CD14-positive monocyte (primary cell): Measurements from ENCODE around the gene KIAA0930. TPM values are rescaled to one million over a fixed set of nuclear protein-coding genes. Genes with fewer than 3 reads are reported as not detected.
A peak's percentile ranks its signal among the peaks of the same experiment; 100 is the strongest.

Experiments used
- DNase-seq, 3 donors: peaks; one replicate each; pipeline ENCODE4 v3.0.0-alpha.2; 2011 to 2022
- H2AFZ ChIP-seq: 2 replicates; pipeline ENCODE4 v1.6.0; 2012; ENCODE audit warnings: mild to moderate bottlenecking, low read depth, low read length, inconsistent platforms; ENCODE audit not compliant: insufficient read depth, poor library complexity, severe bottlenecking
- H3K27ac ChIP-seq, 2 donors: 1 replicate in 1 of 2; 2 replicates in 1 of 2; pipeline ENCODE4 v1.5.1; 2012 to 2013; ENCODE audit warnings: low read length in 2 of 2, control low read depth in 1 of 2, inconsistent platforms in 1 of 2, low read depth in 1 of 2, mild to moderate bottlenecking in 1 of 2
- H3K27me3 ChIP-seq, 2 donors: one replicate each; pipeline versions ENCODE4 v1.6.0 to v1.6.1; 2011 to 2013; ENCODE audit warnings: low read length in 2 of 2; ENCODE audit not compliant: control insufficient read depth in 2 of 2, insufficient read depth in 2 of 2
- H3K36me3 ChIP-seq, 2 donors: replicated peaks in 1 of 2; 1 replicate in 1 of 2; 2 replicates in 1 of 2; pipeline versions ENCODE4 v1.5.1 to v1.6.1; 2012 to 2013; ENCODE audit warnings: low read length in 2 of 2, control low read depth in 1 of 2, inconsistent platforms in 1 of 2, mild to moderate bottlenecking in 1 of 2; ENCODE audit not compliant: insufficient read depth in 2 of 2, control insufficient read depth in 1 of 2
- H3K4me1 ChIP-seq, 2 donors: 1 replicate in 1 of 2; 2 replicates in 1 of 2; pipeline versions ENCODE4 v1.5.1 to v1.6.1; 2012 to 2013; ENCODE audit warnings: low read length in 2 of 2, control low read depth in 1 of 2, inconsistent platforms in 1 of 2, mild to moderate bottlenecking in 1 of 2, moderate library complexity in 1 of 2; ENCODE audit not compliant: insufficient read depth in 2 of 2, control insufficient read depth in 1 of 2
- H3K4me2 ChIP-seq: replicated peaks from 2 replicates; pipeline ENCODE3; 2012; ENCODE audit warnings: low read length, moderate library complexity, mild to moderate bottlenecking; ENCODE audit not compliant: poor library complexity, severe bottlenecking; ENCODE audit errors: extremely low read depth
- H3K4me3 ChIP-seq, 3 experiments: fragments of 200-600 bp in 1 of 3; sonication (generic) in 1 of 3; replicated peaks in 1 of 3; 1 replicate in 2 of 3; 2 replicates in 1 of 3; pipeline ENCODE4 v1.5.1; 2011 to 2013; ENCODE audit warnings: low read length in 3 of 3, mild to moderate bottlenecking in 3 of 3, control low read depth in 2 of 3, low read depth in 2 of 3, inconsistent platforms in 1 of 3, moderate library complexity in 1 of 3
- H3K79me2 ChIP-seq: 2 replicates; pipeline ENCODE4 v1.6.0; 2012; ENCODE audit warnings: mild to moderate bottlenecking, control low read depth, inconsistent platforms, low read length, moderate library complexity; ENCODE audit not compliant: insufficient read depth
- H3K9ac ChIP-seq: 2 replicates; pipeline ENCODE4 v1.6.0; 2017; ENCODE audit warnings: low read length, mild to moderate bottlenecking; ENCODE audit not compliant: insufficient read depth, poor library complexity, severe bottlenecking
- H3K9me3 ChIP-seq, 2 donors: replicated peaks in 1 of 2; 1 replicate in 1 of 2; 2 replicates in 1 of 2; pipeline versions ENCODE4 v1.5.1 to v1.6.1; 2012 to 2013; ENCODE audit warnings: low read length in 2 of 2, control low read depth in 1 of 2; ENCODE audit not compliant: control insufficient read depth in 1 of 2, insufficient read depth in 1 of 2
- H4K20me1 ChIP-seq: 2 replicates; pipeline ENCODE4 v1.6.0; 2012; ENCODE audit warnings: mild to moderate bottlenecking, low read length, control low read depth, moderate library complexity; ENCODE audit not compliant: insufficient read depth
- H3K27ac Mint-ChIP-seq, 7 donors: one replicate each; pipeline ENCODE4 v1.8.0; 2020; ENCODE audit warnings: mild to moderate bottlenecking in 7 of 7, mixed read lengths in 7 of 7, moderate library complexity in 6 of 7, inconsistent platforms in 2 of 7
- H3K27me3 Mint-ChIP-seq, 3 donors: one replicate each; pipeline ENCODE4 v1.8.0; 2021 to 2022; ENCODE audit warnings: low read depth in 3 of 3, mild to moderate bottlenecking in 3 of 3, mixed read lengths in 3 of 3, moderate library complexity in 3 of 3, inconsistent platforms in 1 of 3
- H3K36me3 Mint-ChIP-seq, 2 donors: one replicate each; pipeline ENCODE4 v1.8.0; 2020; ENCODE audit warnings: mixed read lengths in 2 of 2, inconsistent platforms in 1 of 2, mild to moderate bottlenecking in 1 of 2
- H3K4me1 Mint-ChIP-seq: one replicate; pipeline ENCODE4 v1.8.0; 2020; ENCODE audit warnings: mild to moderate bottlenecking, mixed read lengths
- H3K4me3 Mint-ChIP-seq, 2 donors: one replicate each; pipeline ENCODE4 v1.8.0; 2020; ENCODE audit warnings: mild to moderate bottlenecking in 2 of 2, mixed read lengths in 2 of 2, moderate library complexity in 1 of 2
- H3K9me3 Mint-ChIP-seq, 7 donors: one replicate each; pipeline ENCODE4 v1.8.0; 2020 to 2022; ENCODE audit warnings: mixed read lengths in 7 of 7, mild to moderate bottlenecking in 6 of 7, moderate library complexity in 6 of 7, inconsistent platforms in 2 of 7
- WGBS: methylation state at CpG from one replicate; pipeline ENCODE4 v1.1.5; 2013; ENCODE audit warnings: missing lambda C conversion rate; ENCODE audit not compliant: insufficient coverage; 5-methylcytosine and 5-hydroxymethylcytosine counted together
- intact Hi-C, 2 donors: fragments of 100-400 bp; cut with micrococcal nuclease; formaldehyde crosslinking; loops; one replicate each; pipeline versions ENCODE4 v1.15.0 to v1.15.1; 2023
- polyA plus RNA-seq, 3 donors: library from polyadenylated mRNA; depleted of rRNA in 1 of 3; unstranded in 2 of 3; stranded (reverse) in 1 of 3; fragments of 300-500 nt in 2 of 3; fragments of >200 nt in 1 of 3; fragmentation: Illumina TruSeq in 2 of 3; gene quantifications; 1 replicate in 2 of 3; 2 replicates in 1 of 3; pipeline ENCODE4 v1.2.3, GENCODE V29; 2012 to 2021
- TF ChIP-seq, protein P1 (sequence below): fragments of 200-600 bp; IDR thresholded peaks from one replicate; pipeline ENCODE4 v1.8.0; 2022; ENCODE audit warnings: antibody characterized with exemption, mild to moderate bottlenecking

Gene KIAA0930
- polyA plus RNA-seq, 3 donors, result 14.0 to 89.1 (median 15.6) TPM

DNA sequence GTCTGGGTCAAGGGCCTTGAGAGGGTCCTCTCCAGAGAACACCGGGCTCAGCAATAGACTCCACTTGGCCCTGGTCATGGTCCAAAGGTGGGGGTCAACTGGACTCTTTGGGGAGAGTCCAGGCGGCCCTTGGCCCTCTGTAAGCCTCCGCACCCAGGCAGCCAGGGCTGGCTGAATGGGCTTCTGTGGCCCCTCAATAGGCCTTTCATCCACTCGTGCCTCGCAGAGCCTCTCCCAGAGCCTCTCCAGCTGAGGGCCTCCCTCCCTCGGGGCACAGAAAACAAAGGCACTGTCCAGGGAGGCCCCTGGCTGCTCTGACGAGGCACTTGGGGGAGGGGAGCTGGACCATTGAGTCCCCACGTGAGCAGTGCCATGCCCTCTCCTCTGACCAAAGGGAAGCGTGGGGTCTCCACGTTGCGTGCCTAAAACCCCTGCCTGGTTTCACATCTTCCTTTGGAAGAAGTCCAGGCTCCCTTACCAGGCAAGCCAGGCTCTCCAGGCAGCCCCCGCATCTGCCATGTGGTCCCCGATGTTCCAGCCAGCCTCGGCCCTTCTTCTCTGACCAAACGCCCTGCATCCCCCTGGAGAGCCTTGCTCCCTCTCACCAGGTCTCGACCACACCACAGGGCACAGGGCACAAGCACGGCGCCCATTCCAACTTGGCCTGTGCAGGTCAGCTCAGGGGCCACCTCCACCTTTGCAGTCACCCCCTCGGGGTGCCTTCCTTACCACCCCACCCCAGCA, 15.5 kb downstream of the KIAA0930 start:
- intact Hi-C loops, result loop anchor here in 1 of 2 donors (5.0 kb wide), 2 partner anchors 58 to 87 kb away; no protein-coding TSS in a partner anchor
- Mint-ChIP-seq H3K36me3 (peaks cover 12 to 28% of the 10 kb centered on the region in 2 donors), H3K9me3 (peaks cover 0 to 3% (median 0%) of the 10 kb centered on the region in 7 donors), H3K27ac (peak overlapping the region; percentile 97 to 100 (median 99)), H3K27me3 (no peaks in the 10 kb centered on the region), H3K4me3 (peak overlapping the region in 1 of 2 donors; percentile 80), H3K4me1 (peaks cover 91% of the 10 kb centered on the region)
- H3K9me3 ChIP-seq, result no peaks in the 10 kb centered on the region
- H3K27ac ChIP-seq, result peak overlapping the region; percentile 95 to 98
- peak in 1 of 3 donors; percentile 34 for DNase-seq
- TF ChIP-seq, protein P1, sequence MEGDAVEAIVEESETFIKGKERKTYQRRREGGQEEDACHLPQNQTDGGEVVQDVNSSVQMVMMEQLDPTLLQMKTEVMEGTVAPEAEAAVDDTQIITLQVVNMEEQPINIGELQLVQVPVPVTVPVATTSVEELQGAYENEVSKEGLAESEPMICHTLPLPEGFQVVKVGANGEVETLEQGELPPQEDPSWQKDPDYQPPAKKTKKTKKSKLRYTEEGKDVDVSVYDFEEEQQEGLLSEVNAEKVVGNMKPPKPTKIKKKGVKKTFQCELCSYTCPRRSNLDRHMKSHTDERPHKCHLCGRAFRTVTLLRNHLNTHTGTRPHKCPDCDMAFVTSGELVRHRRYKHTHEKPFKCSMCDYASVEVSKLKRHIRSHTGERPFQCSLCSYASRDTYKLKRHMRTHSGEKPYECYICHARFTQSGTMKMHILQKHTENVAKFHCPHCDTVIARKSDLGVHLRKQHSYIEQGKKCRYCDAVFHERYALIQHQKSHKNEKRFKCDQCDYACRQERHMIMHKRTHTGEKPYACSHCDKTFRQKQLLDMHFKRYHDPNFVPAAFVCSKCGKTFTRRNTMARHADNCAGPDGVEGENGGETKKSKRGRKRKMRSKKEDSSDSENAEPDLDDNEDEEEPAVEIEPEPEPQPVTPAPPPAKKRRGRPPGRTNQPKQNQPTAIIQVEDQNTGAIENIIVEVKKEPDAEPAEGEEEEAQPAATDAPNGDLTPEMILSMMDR, result no peak
- peaks cover 0 to 7% of the 10 kb centered on the region in 2 donors for H3K36me3 ChIP-seq
- peak overlapping the region; percentile 30 for H3K4me2 ChIP-seq
- no peaks in the 10 kb centered on the region for H3K27me3 ChIP-seq
- peaks cover 93% of the 10 kb centered on the region in 2 donors for H3K4me1 ChIP-seq
- peaks cover 98% of the 10 kb centered on the region for H3K79me2 ChIP-seq
- peak overlapping the region; percentile 73 for H3K9ac ChIP-seq
- H3K4me3 ChIP-seq, result peak overlapping the region in 1 of 3 experiments; percentile 4
- peak overlapping the region; percentile 59 for H2AFZ ChIP-seq
- 62% methylated on average over 16 of the region's 19 CpGs for WGBS
- peaks cover 53% of the 10 kb centered on the region for H4K20me1 ChIP-seq

DNA sequence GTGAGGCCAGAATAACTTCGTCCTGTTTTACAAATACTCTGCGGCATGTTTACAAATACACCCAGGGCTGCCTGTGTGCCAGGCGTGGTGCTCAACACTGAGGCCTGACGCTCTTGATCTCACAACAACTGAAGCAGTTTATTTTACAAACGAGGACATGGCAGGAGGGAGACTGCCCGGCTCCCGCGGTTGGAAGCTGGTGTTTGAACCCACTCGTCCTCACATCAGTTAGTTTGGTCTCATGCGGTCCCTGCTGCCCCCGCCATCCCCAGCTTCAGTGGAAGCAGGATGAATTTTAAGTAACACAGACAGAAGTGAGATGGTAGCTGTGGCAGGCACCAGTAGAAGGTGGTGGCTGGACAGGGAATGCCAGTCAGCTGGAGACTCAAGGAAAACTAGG, 16.4 kb downstream of the KIAA0930 start:
- peaks cover 86 to 88% of the 10 kb centered on the region in 2 donors for H3K4me1 ChIP-seq
- Mint-ChIP-seq H3K4me3 (peak overlapping the region in 1 of 2 donors; percentile 35), H3K27me3 (no peaks in the 10 kb centered on the region), H3K9me3 (peaks cover 0 to 3% (median 0%) of the 10 kb centered on the region in 7 donors), H3K27ac (peak overlapping the region; percentile 41 to 100 (median 89)), H3K4me1 (peaks cover 88% of the 10 kb centered on the region), H3K36me3 (peaks cover 14 to 28% of the 10 kb centered on the region in 2 donors)
- H3K27me3 ChIP-seq, result no peaks in the 10 kb centered on the region
- peaks cover 98% of the 10 kb centered on the region for H3K79me2 ChIP-seq
- H3K9me3 ChIP-seq, result no peaks in the 10 kb centered on the region
- peaks cover 0 to 7% of the 10 kb centered on the region in 2 donors for H3K36me3 ChIP-seq
- no peak overlapping the region for H3K4me2 ChIP-seq
- peak overlapping the region; percentile 73 for H3K9ac ChIP-seq
- intact Hi-C loops, result no loop called here
- TF ChIP-seq, protein P1, result no peak
- no peak overlapping the region for H2AFZ ChIP-seq
- peak overlapping the region; percentile 95 to 98 for H3K27ac ChIP-seq
- 66% methylated on average over 10 of the region's 11 CpGs for WGBS
- H3K4me3 ChIP-seq, result no peak overlapping the region
- no peak for DNase-seq
- H4K20me1 ChIP-seq, result peaks cover 61% of the 10 kb centered on the region
